ENCODE measurements around the gene RNF130. TPM values are rescaled to one million over a fixed set of nuclear protein-coding genes. Genes with fewer than 3 reads are reported as not detected.

Gene RNF130, protein sequence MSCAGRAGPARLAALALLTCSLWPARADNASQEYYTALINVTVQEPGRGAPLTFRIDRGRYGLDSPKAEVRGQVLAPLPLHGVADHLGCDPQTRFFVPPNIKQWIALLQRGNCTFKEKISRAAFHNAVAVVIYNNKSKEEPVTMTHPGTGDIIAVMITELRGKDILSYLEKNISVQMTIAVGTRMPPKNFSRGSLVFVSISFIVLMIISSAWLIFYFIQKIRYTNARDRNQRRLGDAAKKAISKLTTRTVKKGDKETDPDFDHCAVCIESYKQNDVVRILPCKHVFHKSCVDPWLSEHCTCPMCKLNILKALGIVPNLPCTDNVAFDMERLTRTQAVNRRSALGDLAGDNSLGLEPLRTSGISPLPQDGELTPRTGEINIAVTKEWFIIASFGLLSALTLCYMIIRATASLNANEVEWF
- total RNA-seq (2022; extraction: Qiagen RNA extraction): 38.2 to 48.3 TPM (median 43.0 TPM) in 5 replicates

DNA sequence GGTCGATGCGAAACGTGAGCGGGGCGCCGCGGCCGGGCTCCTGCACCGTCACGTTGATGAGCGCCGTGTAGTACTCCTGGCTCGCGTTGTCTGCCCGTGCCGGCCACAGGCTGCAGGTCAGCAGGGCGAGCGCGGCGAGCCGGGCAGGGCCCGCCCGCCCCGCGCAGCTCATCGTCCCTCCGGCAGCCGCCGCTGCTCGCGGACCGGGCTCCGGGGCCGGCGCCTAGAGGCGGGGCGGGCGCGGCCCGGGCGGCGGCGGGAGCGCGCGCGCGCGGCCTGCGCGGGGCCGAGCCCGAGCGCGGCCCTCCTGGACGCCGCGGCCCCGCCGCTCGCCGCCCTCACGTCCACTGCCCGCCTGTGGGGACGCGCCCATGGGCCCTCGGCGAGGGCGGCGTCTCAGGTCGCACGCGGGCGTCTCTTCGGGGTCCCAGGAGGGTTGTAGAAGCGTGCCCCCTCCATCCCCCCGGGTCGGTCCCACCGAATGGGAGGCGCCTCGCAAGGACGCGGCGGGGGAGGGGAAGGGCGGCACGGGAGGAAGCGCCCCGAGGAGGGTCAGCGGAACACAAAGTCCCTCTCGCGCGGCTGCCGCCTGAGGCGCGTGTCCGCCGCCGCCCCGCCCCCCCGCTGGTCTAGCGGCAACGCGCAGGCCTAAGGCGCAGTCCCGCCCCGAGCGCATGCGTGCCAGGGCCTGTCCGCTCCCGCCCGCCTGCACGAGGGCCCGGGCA, at the start of gene RNF130:
Gene RNF130 (minus strand): TSS at position 229 of the 725 bp plus-strand sequence. CDS start 57 bp downstream, at position 172.

DNA sequence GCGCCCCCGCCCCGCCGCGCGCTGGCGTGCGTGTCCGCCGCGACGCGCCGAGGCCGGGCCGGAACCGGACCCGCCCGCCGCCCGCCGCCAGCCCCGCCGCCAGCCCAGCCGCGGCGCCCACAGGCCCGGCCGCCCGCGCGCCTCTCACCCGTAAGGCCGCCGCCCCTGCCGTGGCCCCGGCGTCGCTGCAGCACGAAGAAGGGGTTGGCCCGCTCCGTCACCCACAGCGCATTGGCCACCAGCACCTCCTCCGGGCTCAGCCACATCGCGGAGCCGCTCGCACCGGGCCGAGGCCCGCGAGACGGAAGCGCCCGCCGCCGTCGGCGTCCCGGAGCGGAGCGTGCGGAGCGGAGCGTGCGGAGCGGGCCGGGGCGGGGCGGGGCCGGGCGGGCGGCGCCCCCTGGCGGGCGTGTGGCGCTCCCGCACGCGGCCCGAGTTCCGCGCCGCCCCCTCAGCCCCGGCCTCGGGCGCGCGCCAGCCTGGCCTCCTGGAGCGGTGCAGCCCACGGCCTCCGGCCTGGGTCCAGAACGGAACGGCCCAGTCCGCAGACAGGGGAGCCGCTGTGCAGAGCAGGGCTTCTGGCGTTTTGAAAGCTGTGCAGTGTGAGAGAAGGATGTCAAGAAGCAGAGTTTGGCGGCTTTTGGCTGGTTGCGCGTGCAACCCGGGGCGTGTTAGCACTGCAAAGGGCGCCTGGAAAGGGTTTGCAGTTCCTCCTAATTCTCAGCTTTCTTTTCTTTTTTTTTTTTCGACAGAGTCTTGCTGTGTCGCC, 163.8 kb downstream of the RNF130 start, which contains the start of gene TBC1D9B:
Gene TBC1D9B (minus strand): TSS at position 342 of the 769 bp plus-strand sequence. CDS start 76 bp downstream, at position 266.

Other genes with a start within 250 kb of the RNF130 start
- gene MRNIP, start 212.9 kb downstream of the RNF130 start, total RNA-seq (2022; extraction: Qiagen RNA extraction): 15.2 to 24.7 TPM (median 18.7 TPM) in 5 replicates
- 51.7 to 70.2 TPM (median 63.9 TPM) in 5 replicates for gene TBC1D9B, start 163.9 kb downstream of the RNF130 start, total RNA-seq (2022; extraction: Qiagen RNA extraction)
- gene RASGEF1C, start 137.5 kb upstream of the RNF130 start, total RNA-seq (2022; extraction: Qiagen RNA extraction): 0.06 to 0.25 TPM (median 0.10 TPM) in 5 replicates
- 28.7 to 39.8 TPM (median 37.2 TPM) in 5 replicates for gene MAPK9, start 220.3 kb upstream of the RNF130 start, total RNA-seq (2022; extraction: Qiagen RNA extraction)

All from A549 treated with Mapracorat at 1 μM for 4 hours (cell line).